ENCODE data around the gene GPR158. TPM values are rescaled to one million over a fixed set of nuclear protein-coding genes. Genes with fewer than 3 reads are reported as not detected.

GPR158 gene
- total and polyA plus RNA-seq, 2 of the 8 experiments (the other 6 are each of a cell fraction or from before 2014, with no cell fraction given) = 0.14 to 0.78 TPM

DNA sequence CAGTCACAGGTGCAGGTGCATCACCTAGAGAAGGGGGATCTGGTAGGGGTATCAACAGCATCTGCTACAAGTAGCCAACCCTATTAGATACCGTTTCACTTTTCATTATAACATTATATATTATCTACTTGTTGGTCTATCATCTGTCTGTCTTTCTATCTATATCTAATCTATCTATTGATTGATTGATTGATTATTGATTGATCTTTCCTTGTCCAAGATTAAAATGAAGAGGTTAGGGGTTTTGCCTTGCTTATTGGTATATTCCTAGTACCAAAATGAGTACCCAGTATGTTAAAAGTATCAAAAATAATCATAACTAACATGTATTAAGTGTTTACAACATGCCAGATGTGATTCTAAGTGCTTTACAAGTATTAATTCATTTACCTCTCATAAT lies 121.5 kb downstream of the GPR158 start:
- no peak overlapping the region for H3K4ac ChIP-seq (replicated peaks; ENCODE audit: insufficient read length, low read depth, low read length)
- H4K5ac ChIP-seq (ENCODE audit: insufficient read length, low read depth, low read length) = no peak overlapping the region
- no peak overlapping the region for H3K27ac ChIP-seq (ENCODE audit: low read depth, low read length)
- peaks cover 0 to 2% (median 0%) of the 10 kb centered on the region in 4 experiments; a peak in 2 of 7 replicates for H3K4me1 ChIP-seq (replicated peaks in 1 of 4; ENCODE audit: control insufficient read depth in 3 of 4, insufficient read depth in 4 of 4, low read length in 3 of 4)
- H3K79me2 ChIP-seq (ENCODE audit: control insufficient read depth in 1 of 2, insufficient read depth in 2 of 2, low read length in 2 of 2) = no peaks in the 10 kb centered on the region
- no peaks in the 10 kb centered on the region for H4K20me1 ChIP-seq (replicated peaks in 1 of 2; ENCODE audit: control insufficient read depth in 1 of 2, insufficient read depth in 2 of 2, low read length in 2 of 2)
- H3K56ac ChIP-seq (replicated peaks; ENCODE audit: insufficient read length, low read depth, low read length) = no peak overlapping the region
- no peak overlapping the region for H2AK5ac ChIP-seq (ENCODE audit: low read depth, low read length)
- CTCF ChIA-PET (ENCODE audit: partially characterized antibody) = no interaction called here
- TF ChIP-seq POU5F1 (IDR thresholded peaks at IDR 0.05; ENCODE audit: low read depth, low read length) = no peak
- WGBS, 2 experiments (ENCODE audit: extremely low coverage in 1 of 2, insufficient coverage in 1 of 2, insufficient read length in 1 of 2, insufficient replicate concordance in 2 of 2, low coverage in 1 of 2, low lambda C conversion rate in 2 of 2, missing lambda C conversion rate in 1 of 2) = 83% methylated on average over 1 of the region's 1 CpG; no CpG with 5 or more reads in 1 of the 2 experiments
- H4K8ac ChIP-seq (ENCODE audit: extremely low read depth, insufficient read depth, low read length) = no peak overlapping the region
- no peak overlapping the region for H2BK5ac ChIP-seq (ENCODE audit: low read depth, low read length)
- H3K18ac ChIP-seq (ENCODE audit: extremely low read depth, low read length) = no peak overlapping the region
- H3K23me2 ChIP-seq (ENCODE audit: low read depth, low read length) = no peaks in the 10 kb centered on the region
- DNase-seq (ENCODE audit: low read depth in 1 of 2, low spot score in 2 of 2) = no peak
- no peak overlapping the region for H3K9ac ChIP-seq (replicated peaks in 1 of 4; ENCODE audit: extremely low read depth in 1 of 4, low read depth in 3 of 4, low read length in 3 of 4)
- H3K36me3 ChIP-seq (ENCODE audit: control insufficient read depth in 2 of 4, insufficient read depth in 4 of 4, low read length in 3 of 4) = no peaks in the 10 kb centered on the region
- no peak overlapping the region for H3K23ac ChIP-seq (ENCODE audit: insufficient read length)
- H2BK20ac ChIP-seq (ENCODE audit: low read length) = no peak overlapping the region
- H3K14ac ChIP-seq (ENCODE audit: insufficient read length) = no peak overlapping the region
- H3K4me3 ChIP-seq (ENCODE audit: extremely low read depth in 1 of 4, insufficient read depth in 2 of 4, low read depth in 3 of 4, low read length in 4 of 4) = no peak overlapping the region
- no peak overlapping the region for H4K91ac ChIP-seq (replicated peaks; ENCODE audit: insufficient read length, low read length)
- FAIRE-seq = no peak
- H3K4me2 ChIP-seq (ENCODE audit: insufficient read depth in 1 of 2, low read depth in 2 of 2, low read length in 2 of 2) = no peak overlapping the region
- no peaks in the 10 kb centered on the region for H3K79me1 ChIP-seq (ENCODE audit: low read depth, low read length)
- no peak overlapping the region for H2BK15ac ChIP-seq (ENCODE audit: low read length)
- no peak overlapping the region for H2BK12ac ChIP-seq (ENCODE audit: low read depth, low read length)
- H2BK120ac ChIP-seq (replicated peaks; ENCODE audit: low read depth, low read length) = no peak overlapping the region
- no peaks in the 10 kb centered on the region for H3K27me3 ChIP-seq (replicated peaks in 1 of 4; ENCODE audit: control insufficient read depth in 3 of 4, extremely low read depth in 1 of 4, insufficient read depth in 3 of 4, low read length in 3 of 4)
- no peaks in the 10 kb centered on the region for H3K9me3 ChIP-seq (ENCODE audit: insufficient read depth in 2 of 2, low read depth in 1 of 2, low read length in 1 of 2)
- POLR2A ChIA-PET (ENCODE audit: partially characterized antibody) = no interaction called here
- no peak overlapping the region for H2AFZ ChIP-seq (ENCODE audit: low read length)
